Ascending aorta (tissue), 2 donors: ENCODE results near the gene SLC8A2. TPM values are rescaled to one million over a fixed set of nuclear protein-coding genes. Genes with fewer than 3 reads are reported as not detected.
A peak's percentile ranks its signal among the peaks of the same experiment; 100 is the strongest.

ENCODE experiments used
- DNase-seq, 2 donors: peaks; one replicate each; pipeline ENCODE4 v3.0.0-alpha.2; 2019; ENCODE audit warnings: low spot score in 2 of 2
- H3K27ac ChIP-seq, 2 donors: fragments of 200-600 bp; sonication (generic); one replicate each; pipeline ENCODE4 v1.5.1; 2016 to 2017; ENCODE audit warnings: mild to moderate bottlenecking in 1 of 2
- H3K27me3 ChIP-seq: fragments of 200-600 bp; sonication (generic); one replicate; pipeline ENCODE4 v1.5.1; 2017
- H3K36me3 ChIP-seq, 2 donors: fragments of 200-600 bp; sonication (generic); one replicate each; pipeline ENCODE4 v1.5.1; 2016
- H3K4me1 ChIP-seq, 2 donors: fragments of 200-600 bp; sonication (generic); one replicate each; pipeline ENCODE4 v1.5.1; 2016 to 2017; ENCODE audit warnings: mild to moderate bottlenecking in 1 of 2
- H3K4me3 ChIP-seq, 2 donors: fragments of 200-600 bp; sonication (generic); one replicate each; pipeline ENCODE4 v1.5.1; 2016 to 2017; ENCODE audit warnings: mild to moderate bottlenecking in 1 of 2
- H3K9me3 ChIP-seq, 2 donors: fragments of 200-600 bp; sonication (generic); one replicate each; pipeline ENCODE4 v1.5.1; 2016
- intact Hi-C: fragments of 100-400 bp; cut with DNase I; formaldehyde crosslinking; loops from one replicate; pipeline ENCODE4 v1.15.1; 2023
- total RNA-seq: library from RNA; depleted of rRNA; stranded (reverse); fragments of >200 nt; gene quantifications from one replicate; pipeline ENCODE4 v1.1.0, GENCODE V29; 2016
- TF ChIP-seq, protein P1 (sequence below), 3 experiments: fragments of 200-600 bp in 2 of 3; fragments of 450-650 bp in 1 of 3; sonication (generic) in 2 of 3; IDR thresholded peaks; one replicate each; pipeline ENCODE4 v1.5.1; 2016 to 2019; ENCODE audit warnings: antibody characterized with exemption in 3 of 3, mild to moderate bottlenecking in 1 of 3, moderate library complexity in 1 of 3

Gene SLC8A2
- total RNA-seq, 1 donor from 2014 or later: not detected

- Histone ChIP-seq H3K4me1 (peaks cover 0 to 3% of the 10 kb centered on the region in 2 donors), H3K4me3 (peak overlapping the region; percentile 18 to 26)
- intact Hi-C loops: no loop called here
Measured at GRCh38 chr19:47447470-47448359, 24.0 kb downstream of the SLC8A2 start.

DNA sequence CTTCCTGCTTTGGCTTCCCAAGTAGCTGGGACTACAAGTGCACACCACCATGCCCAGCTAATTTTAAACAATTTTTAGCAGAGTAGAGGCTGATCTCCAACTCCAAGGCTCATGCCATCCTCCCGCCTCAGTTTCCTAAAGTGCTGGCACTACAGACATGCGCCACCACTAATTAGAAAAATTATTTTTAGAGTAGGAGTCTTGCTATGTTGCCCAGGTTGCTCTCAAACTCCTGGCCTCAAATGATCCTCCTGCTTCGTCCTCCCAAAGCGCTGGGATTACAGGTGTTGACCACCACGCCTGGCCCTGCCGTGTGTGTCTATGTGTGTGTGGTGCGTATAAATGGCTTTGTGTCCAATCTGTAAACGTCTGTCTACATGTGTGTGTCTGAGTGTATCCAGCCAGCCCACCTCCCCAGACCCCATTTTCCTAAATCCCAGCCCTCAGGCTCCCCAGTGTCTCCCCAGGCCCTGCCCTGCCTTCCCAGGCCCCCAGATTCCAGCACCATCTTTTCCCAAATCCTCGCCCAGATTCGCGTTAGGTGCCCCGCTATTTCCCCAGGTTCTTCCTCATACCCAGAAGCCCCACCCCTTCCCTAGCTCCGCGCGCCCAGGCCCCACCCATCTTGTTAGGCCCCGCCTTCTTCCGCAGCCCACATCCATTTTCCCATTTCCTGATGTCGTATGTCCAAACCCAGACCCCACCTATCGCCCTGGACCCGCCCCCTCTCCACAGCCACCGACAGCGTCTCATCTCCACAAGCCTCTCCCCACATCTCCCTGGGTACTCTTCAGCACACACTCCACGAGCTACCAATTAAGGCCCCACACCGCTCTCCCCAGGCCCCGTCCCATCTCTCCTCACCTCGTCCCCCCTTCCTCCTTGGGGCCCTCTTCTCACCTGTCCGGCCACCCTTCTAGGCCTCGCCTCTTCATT lies 24.9 kb downstream of the SLC8A2 start:
- TF ChIP-seq, protein P1, sequence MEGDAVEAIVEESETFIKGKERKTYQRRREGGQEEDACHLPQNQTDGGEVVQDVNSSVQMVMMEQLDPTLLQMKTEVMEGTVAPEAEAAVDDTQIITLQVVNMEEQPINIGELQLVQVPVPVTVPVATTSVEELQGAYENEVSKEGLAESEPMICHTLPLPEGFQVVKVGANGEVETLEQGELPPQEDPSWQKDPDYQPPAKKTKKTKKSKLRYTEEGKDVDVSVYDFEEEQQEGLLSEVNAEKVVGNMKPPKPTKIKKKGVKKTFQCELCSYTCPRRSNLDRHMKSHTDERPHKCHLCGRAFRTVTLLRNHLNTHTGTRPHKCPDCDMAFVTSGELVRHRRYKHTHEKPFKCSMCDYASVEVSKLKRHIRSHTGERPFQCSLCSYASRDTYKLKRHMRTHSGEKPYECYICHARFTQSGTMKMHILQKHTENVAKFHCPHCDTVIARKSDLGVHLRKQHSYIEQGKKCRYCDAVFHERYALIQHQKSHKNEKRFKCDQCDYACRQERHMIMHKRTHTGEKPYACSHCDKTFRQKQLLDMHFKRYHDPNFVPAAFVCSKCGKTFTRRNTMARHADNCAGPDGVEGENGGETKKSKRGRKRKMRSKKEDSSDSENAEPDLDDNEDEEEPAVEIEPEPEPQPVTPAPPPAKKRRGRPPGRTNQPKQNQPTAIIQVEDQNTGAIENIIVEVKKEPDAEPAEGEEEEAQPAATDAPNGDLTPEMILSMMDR (IDR thresholded peaks at IDR 0.05): no peak
- H3K4me3 ChIP-seq: peak overlapping the region in 1 of 2 donors; percentile 18
- H3K27me3 ChIP-seq: peaks cover 46% of the 10 kb centered on the region
- no peak overlapping the region for H3K27ac ChIP-seq
- intact Hi-C loops: no loop called here
- no peak for DNase-seq
- no peaks in the 10 kb centered on the region for H3K36me3 ChIP-seq
- H3K9me3 ChIP-seq: no peaks in the 10 kb centered on the region
- peaks cover 0 to 3% of the 10 kb centered on the region in 2 donors for H3K4me1 ChIP-seq

More at GRCh38 chr19:47447470-47448359, 24.0 kb downstream of the SLC8A2 start:
- no peak overlapping the region for H3K27ac ChIP-seq
- DNase-seq: no peak
- peaks cover 46% of the 10 kb centered on the region for H3K27me3 ChIP-seq
- H3K36me3 ChIP-seq: no peaks in the 10 kb centered on the region
- no peaks in the 10 kb centered on the region for H3K9me3 ChIP-seq
- TF ChIP-seq, protein P1 (IDR thresholded peaks at IDR 0.05): no peak

GRCh38 chr19:47445937-47446402 lies 25.7 kb downstream of the SLC8A2 start:
- Histone ChIP-seq H3K27ac (no peak overlapping the region), H3K4me3 (peak overlapping the region in 1 of 2 donors; percentile 20), H3K27me3 (peaks cover 46% of the 10 kb centered on the region), H3K9me3 (no peaks in the 10 kb centered on the region), H3K4me1 (peaks cover 0 to 3% of the 10 kb centered on the region in 2 donors), H3K36me3 (no peaks in the 10 kb centered on the region)
- intact Hi-C loops: no loop called here
- no peak for DNase-seq
- TF ChIP-seq, protein P1 (IDR thresholded peaks at IDR 0.05): no peak

- H3K36me3 ChIP-seq: no peaks in the 10 kb centered on the region
- peaks cover 46% of the 10 kb centered on the region for H3K27me3 ChIP-seq
- TF ChIP-seq, protein P1 (IDR thresholded peaks at IDR 0.05): no peak
- H3K4me3 ChIP-seq: no peak overlapping the region
- H3K9me3 ChIP-seq: no peaks in the 10 kb centered on the region
- intact Hi-C loops: no loop called here
- no peak overlapping the region for H3K27ac ChIP-seq
- DNase-seq: no peak
- H3K4me1 ChIP-seq: peaks cover 0 to 3% of the 10 kb centered on the region in 2 donors
Measured at GRCh38 chr19:47445527-47445926, 26.2 kb downstream of the SLC8A2 start.

- no peak for DNase-seq
- TF ChIP-seq, protein P1 (IDR thresholded peaks at IDR 0.05): no peak
- Histone ChIP-seq H3K27me3 (peaks cover 46% of the 10 kb centered on the region), H3K27ac (no peak overlapping the region), H3K4me3 (no peak overlapping the region), H3K4me1 (peaks cover 0 to 3% of the 10 kb centered on the region in 2 donors), H3K36me3 (no peaks in the 10 kb centered on the region), H3K9me3 (no peaks in the 10 kb centered on the region)
- intact Hi-C loops: no loop called here
Measured at GRCh38 chr19:47444388-47444821, 27.3 kb downstream of the SLC8A2 start.
